SK-N-SH (cell line): Measurements from ENCODE around the gene PLA2G6. TPM values are rescaled to one million over a fixed set of nuclear protein-coding genes. Genes with fewer than 3 reads are reported as not detected.

ENCODE experiments used
- CTCF ChIA-PET: fragments of 300-600, 350-600 bp; formaldehyde crosslinking; extraction: SDS; loops from one replicate; lab custom pipeline; 2021; lab: Yijun Ruan, JAX
- POLR2A ChIA-PET: fragments of 350-600 bp; sonication (Branson Sonifier 250); formaldehyde crosslinking; extraction: SDS; loops from one replicate; lab custom pipeline; 2020; ENCODE audit warnings: antibody characterized with exemption, inconsistent platforms; lab: Yijun Ruan, JAX
- DNase-seq: peaks from one replicate; pipeline ENCODE4 v3.0.0; 2012
- H2AFZ ChIP-seq: fragments of 200-600 bp; sonication (generic); 2 replicates; pipeline ENCODE4 v1.8.1; 2016; ENCODE audit warnings: antibody characterized with exemption, mild to moderate bottlenecking, low read depth
- H3F3A ChIP-seq: fragments of 200-600 bp; sonication (generic); replicated peaks from 2 replicates; pipeline ENCODE3; 2016; ENCODE audit warnings: antibody characterized with exemption, mild to moderate bottlenecking; ENCODE audit not compliant: insufficient read depth
- H3K27ac ChIP-seq, 2 experiments: fragments of 200-500 bp in 1 of 2; fragments of 200-600 bp in 1 of 2; sonication (Bioruptor generic) in 1 of 2; sonication (generic), shearing (Covaris generic) in 1 of 2; 2 replicates each; pipeline versions ENCODE4 v1.5.1 to v1.6.1; 2014 to 2016; ENCODE audit warnings: low read depth in 2 of 2, inconsistent platforms in 1 of 2, low read length in 1 of 2, mild to moderate bottlenecking in 1 of 2, mixed read lengths in 1 of 2
- H3K27me3 ChIP-seq: fragments of 200-600 bp; sonication (generic), shearing (Covaris generic); 2 replicates; pipeline ENCODE4 v1.6.1; 2016; ENCODE audit warnings: mixed run types; ENCODE audit not compliant: insufficient read depth
- H3K36me3 ChIP-seq, 2 experiments: fragments of 200-500 bp in 1 of 2; fragments of 200-600 bp in 1 of 2; sonication (Bioruptor generic) in 1 of 2; sonication (generic) in 1 of 2; replicated peaks in 1 of 2; 2 replicates each; pipeline versions ENCODE3 to v1.5.1; 2014 to 2016; ENCODE audit warnings: low read length in 1 of 2, mild to moderate bottlenecking in 1 of 2; ENCODE audit not compliant: insufficient read depth in 2 of 2, control insufficient read depth in 1 of 2
- H3K4me1 ChIP-seq, 2 experiments: fragments of 200-500 bp in 1 of 2; fragments of 200-600 bp in 1 of 2; sonication (Bioruptor generic) in 1 of 2; sonication (generic), shearing (Covaris generic) in 1 of 2; 2 replicates each; pipeline versions ENCODE4 v1.5.1 to v1.6.1; 2014 to 2016; ENCODE audit warnings: low read depth in 1 of 2, low read length in 1 of 2, mixed run types in 1 of 2; ENCODE audit not compliant: insufficient read depth in 2 of 2, control insufficient read depth in 1 of 2
- H3K4me2 ChIP-seq: fragments of 200-600 bp; sonication (generic), shearing (Covaris generic); 2 replicates; pipeline ENCODE4 v1.6.1; 2017; ENCODE audit warnings: mixed run types
- H3K4me3 ChIP-seq, 2 experiments: fragments of 200-500 bp in 1 of 2; fragments of 200-600 bp in 1 of 2; sonication (Bioruptor generic) in 1 of 2; sonication (generic), shearing (Covaris generic) in 1 of 2; 2 replicates each; pipeline versions ENCODE4 v1.5.1 to v1.8.1; 2014 to 2016; ENCODE audit warnings: low read depth in 2 of 2, inconsistent platforms in 1 of 2, low read length in 1 of 2, mild to moderate bottlenecking in 1 of 2, mixed read lengths in 1 of 2, moderate library complexity in 1 of 2
- H3K79me2 ChIP-seq: fragments of 200-600 bp; sonication (generic); 2 replicates; pipeline ENCODE4 v1.8.1; 2017; ENCODE audit warnings: mild to moderate bottlenecking; ENCODE audit not compliant: insufficient read depth
- H3K9ac ChIP-seq: fragments of 200-600 bp; sonication (generic); 2 replicates; pipeline ENCODE4 v1.6.1; 2017; ENCODE audit warnings: mixed run types
- H3K9me2 ChIP-seq: fragments of 200-600 bp; sonication (generic); 2 replicates; pipeline ENCODE4 v1.6.1; 2017; ENCODE audit warnings: mixed run types
- H3K9me3 ChIP-seq: fragments of 200-600 bp; sonication (generic); 2 replicates; pipeline ENCODE4 v1.6.1; 2017; ENCODE audit warnings: mixed run types, mild to moderate bottlenecking, moderate library complexity
- H4K20me1 ChIP-seq: fragments of 200-600 bp; sonication (generic); 2 replicates; pipeline ENCODE4 v1.6.1; 2017; ENCODE audit warnings: mild to moderate bottlenecking, mixed run types; ENCODE audit not compliant: insufficient read depth
- CHD2 ChIP-seq: fragments of 150-350 bp; IDR thresholded peaks from 2 replicates; pipeline ENCODE4 v1.6.1; 2018; ENCODE audit warnings: low read length; ENCODE audit not compliant: partially characterized antibody
- FOXM1 ChIP-seq: IDR thresholded peaks from 2 replicates; pipeline ENCODE4 v1.4.0; 2012; ENCODE audit warnings: low read depth, mild to moderate bottlenecking
- GABPA ChIP-seq: IDR thresholded peaks from 2 replicates; pipeline ENCODE4 v1.4.0; 2012; ENCODE audit warnings: low read depth, mild to moderate bottlenecking
- POLR2AphosphoS5 ChIP-seq: IDR thresholded peaks from 2 replicates; pipeline ENCODE4 v1.6.1; 2012; ENCODE audit warnings: low read depth, low read length
- RAD21 ChIP-seq: IDR thresholded peaks from 2 replicates; pipeline ENCODE4 v1.6.1; 2012; ENCODE audit warnings: mild to moderate bottlenecking, low read length
- RCOR1 ChIP-seq: fragments of 150-350 bp; IDR thresholded peaks from 2 replicates; pipeline ENCODE4 v1.6.1; 2017; ENCODE audit warnings: antibody characterized with exemption, low read length
- RFX5 ChIP-seq: IDR thresholded peaks from 2 replicates; pipeline ENCODE4 v1.6.1; 2012; ENCODE audit warnings: mild to moderate bottlenecking, improper control_type of control experiment, low read length
- RXRA ChIP-seq: IDR thresholded peaks from 2 replicates; pipeline ENCODE4 v1.4.0; 2012; ENCODE audit warnings: low read depth, mild to moderate bottlenecking, borderline replicate concordance
- TCF12 ChIP-seq: IDR thresholded peaks from 2 replicates; pipeline ENCODE4 v1.4.0; 2012
- WGBS: methylation state at CpG from one replicate; pipeline ENCODE4 v1.1.6; 2017; ENCODE audit warnings: low lambda C conversion rate; 5-methylcytosine and 5-hydroxymethylcytosine counted together
- polyA plus RNA-seq, 3 experiments: library from polyadenylated mRNA; depleted of rRNA; stranded (reverse); fragments of >200 nt; gene quantifications; 2 replicates each; pipeline ENCODE4 v1.2.3, GENCODE V29; 2012
- TF ChIP-seq, protein P1 (sequence below): fragments of 150-350 bp; IDR thresholded peaks from 2 replicates; pipeline ENCODE4 v1.6.1; 2016; ENCODE audit warnings: mild to moderate bottlenecking, low read depth, low read length
- TF ChIP-seq, protein P2 (sequence below): IDR thresholded peaks from 2 replicates; pipeline ENCODE4 v1.6.1; 2012; ENCODE audit warnings: mild to moderate bottlenecking, low read depth, low read length, moderate library complexity
- TF ChIP-seq, protein P3 (sequence below): fragments of 200-600 bp; sonication (generic); IDR thresholded peaks from 2 replicates; pipeline ENCODE4 v1.6.1; 2017; ENCODE audit warnings: antibody characterized with exemption, mild to moderate bottlenecking, moderate library complexity
- TF ChIP-seq, protein P4 (sequence below): IDR thresholded peaks from 2 replicates; pipeline ENCODE4 v1.4.0; 2012; ENCODE audit warnings: low read depth

The PLA2G6 gene
- polyA plus RNA-seq, 1 of the 3 experiments (the other 2 are of a cell fraction): 10.5 TPM

DNA sequence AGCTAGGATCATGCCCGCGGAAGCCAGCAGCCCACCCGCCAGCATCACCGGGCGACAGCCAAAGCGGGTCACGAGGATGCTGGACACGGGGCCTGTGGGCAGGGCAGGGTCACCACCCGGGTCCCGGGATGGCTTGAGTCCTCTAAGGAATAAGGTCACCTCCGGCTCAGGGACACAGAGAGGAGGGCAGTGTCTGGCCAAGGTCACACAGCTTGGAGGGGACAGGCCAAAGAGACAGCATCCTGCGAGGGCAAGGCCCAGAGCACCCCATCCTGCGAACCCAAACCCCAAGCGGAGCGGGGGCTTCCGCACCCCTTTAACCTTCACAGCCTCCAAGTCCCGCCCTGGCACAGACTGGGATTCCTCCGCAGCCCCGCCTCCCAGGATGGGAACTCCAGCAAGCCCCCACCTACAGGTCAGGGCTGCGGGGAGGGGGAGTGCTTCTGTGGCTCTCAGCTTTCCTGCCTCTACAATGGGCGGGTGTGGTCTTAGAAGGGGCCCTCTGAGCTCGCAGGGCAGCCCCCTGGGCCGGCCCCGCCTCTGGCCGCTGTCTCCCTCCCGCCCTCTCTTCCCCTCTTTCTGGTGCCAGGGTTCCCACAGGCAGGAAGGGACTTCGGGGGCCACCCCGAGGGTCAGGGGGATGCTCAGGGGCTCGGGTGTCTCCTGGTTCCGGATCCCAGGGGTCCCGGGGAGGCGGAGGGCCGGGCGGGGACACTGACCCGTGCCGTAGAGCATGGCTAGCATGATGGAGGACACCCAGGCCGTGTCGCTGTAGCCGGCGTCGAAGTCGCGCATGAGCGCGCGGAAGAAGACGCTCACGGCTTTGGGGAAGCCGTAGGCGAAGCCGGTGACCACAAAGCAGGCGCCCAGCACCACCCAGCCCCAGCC lies 99.4 kb downstream of the PLA2G6 start:
- Histone ChIP-seq H3K27ac (no peak overlapping the region), H3K79me2 (no peaks in the 10 kb centered on the region), H3K9ac (no peak overlapping the region), H3K36me3 (no peaks in the 10 kb centered on the region), H3K4me3 (no peak overlapping the region), H4K20me1 (no peaks in the 10 kb centered on the region), H3K4me1 (peaks cover 0 to 2% of the 10 kb centered on the region in 2 experiments; a peak in 1 of 4 replicates), H2AFZ (no peak overlapping the region), H3K9me3 (no peaks in the 10 kb centered on the region), H3K9me2 (no peaks in the 10 kb centered on the region), H3K4me2 (no peak overlapping the region), H3F3A (no peaks in the 10 kb centered on the region), H3K27me3 (no peaks in the 10 kb centered on the region)
- ChIA-PET POLR2A (no interaction called here), CTCF (no interaction called here)
- DNase-seq: no peak
- no CpG with 5 or more reads among the region's 52 CpGs for WGBS
- TF ChIP-seq, protein P1, sequence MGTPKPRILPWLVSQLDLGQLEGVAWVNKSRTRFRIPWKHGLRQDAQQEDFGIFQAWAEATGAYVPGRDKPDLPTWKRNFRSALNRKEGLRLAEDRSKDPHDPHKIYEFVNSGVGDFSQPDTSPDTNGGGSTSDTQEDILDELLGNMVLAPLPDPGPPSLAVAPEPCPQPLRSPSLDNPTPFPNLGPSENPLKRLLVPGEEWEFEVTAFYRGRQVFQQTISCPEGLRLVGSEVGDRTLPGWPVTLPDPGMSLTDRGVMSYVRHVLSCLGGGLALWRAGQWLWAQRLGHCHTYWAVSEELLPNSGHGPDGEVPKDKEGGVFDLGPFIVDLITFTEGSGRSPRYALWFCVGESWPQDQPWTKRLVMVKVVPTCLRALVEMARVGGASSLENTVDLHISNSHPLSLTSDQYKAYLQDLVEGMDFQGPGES: no peak
- TF ChIP-seq GABPA: no peak
- no peak for TF ChIP-seq FOXM1
- no peak for TF ChIP-seq TCF12
- TF ChIP-seq, protein P2, sequence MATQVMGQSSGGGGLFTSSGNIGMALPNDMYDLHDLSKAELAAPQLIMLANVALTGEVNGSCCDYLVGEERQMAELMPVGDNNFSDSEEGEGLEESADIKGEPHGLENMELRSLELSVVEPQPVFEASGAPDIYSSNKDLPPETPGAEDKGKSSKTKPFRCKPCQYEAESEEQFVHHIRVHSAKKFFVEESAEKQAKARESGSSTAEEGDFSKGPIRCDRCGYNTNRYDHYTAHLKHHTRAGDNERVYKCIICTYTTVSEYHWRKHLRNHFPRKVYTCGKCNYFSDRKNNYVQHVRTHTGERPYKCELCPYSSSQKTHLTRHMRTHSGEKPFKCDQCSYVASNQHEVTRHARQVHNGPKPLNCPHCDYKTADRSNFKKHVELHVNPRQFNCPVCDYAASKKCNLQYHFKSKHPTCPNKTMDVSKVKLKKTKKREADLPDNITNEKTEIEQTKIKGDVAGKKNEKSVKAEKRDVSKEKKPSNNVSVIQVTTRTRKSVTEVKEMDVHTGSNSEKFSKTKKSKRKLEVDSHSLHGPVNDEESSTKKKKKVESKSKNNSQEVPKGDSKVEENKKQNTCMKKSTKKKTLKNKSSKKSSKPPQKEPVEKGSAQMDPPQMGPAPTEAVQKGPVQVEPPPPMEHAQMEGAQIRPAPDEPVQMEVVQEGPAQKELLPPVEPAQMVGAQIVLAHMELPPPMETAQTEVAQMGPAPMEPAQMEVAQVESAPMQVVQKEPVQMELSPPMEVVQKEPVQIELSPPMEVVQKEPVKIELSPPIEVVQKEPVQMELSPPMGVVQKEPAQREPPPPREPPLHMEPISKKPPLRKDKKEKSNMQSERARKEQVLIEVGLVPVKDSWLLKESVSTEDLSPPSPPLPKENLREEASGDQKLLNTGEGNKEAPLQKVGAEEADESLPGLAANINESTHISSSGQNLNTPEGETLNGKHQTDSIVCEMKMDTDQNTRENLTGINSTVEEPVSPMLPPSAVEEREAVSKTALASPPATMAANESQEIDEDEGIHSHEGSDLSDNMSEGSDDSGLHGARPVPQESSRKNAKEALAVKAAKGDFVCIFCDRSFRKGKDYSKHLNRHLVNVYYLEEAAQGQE: no peak
- TF ChIP-seq RAD21: no peak
- no peak for TF ChIP-seq RFX5
- no peak for TF ChIP-seq POLR2AphosphoS5
- TF ChIP-seq CHD2: no peak
- no peak for TF ChIP-seq RCOR1
- TF ChIP-seq, protein P3, sequence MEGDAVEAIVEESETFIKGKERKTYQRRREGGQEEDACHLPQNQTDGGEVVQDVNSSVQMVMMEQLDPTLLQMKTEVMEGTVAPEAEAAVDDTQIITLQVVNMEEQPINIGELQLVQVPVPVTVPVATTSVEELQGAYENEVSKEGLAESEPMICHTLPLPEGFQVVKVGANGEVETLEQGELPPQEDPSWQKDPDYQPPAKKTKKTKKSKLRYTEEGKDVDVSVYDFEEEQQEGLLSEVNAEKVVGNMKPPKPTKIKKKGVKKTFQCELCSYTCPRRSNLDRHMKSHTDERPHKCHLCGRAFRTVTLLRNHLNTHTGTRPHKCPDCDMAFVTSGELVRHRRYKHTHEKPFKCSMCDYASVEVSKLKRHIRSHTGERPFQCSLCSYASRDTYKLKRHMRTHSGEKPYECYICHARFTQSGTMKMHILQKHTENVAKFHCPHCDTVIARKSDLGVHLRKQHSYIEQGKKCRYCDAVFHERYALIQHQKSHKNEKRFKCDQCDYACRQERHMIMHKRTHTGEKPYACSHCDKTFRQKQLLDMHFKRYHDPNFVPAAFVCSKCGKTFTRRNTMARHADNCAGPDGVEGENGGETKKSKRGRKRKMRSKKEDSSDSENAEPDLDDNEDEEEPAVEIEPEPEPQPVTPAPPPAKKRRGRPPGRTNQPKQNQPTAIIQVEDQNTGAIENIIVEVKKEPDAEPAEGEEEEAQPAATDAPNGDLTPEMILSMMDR: no peak
- no peak for TF ChIP-seq RXRA
- TF ChIP-seq, protein P4, sequence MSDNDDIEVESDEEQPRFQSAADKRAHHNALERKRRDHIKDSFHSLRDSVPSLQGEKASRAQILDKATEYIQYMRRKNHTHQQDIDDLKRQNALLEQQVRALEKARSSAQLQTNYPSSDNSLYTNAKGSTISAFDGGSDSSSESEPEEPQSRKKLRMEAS: no peak
